ENCODE data around the gene STRN.

The STRN gene

GRCh38 chr2:36801088-36801487, 165.2 kb downstream of the STRN start:
- Histone ChIP-seq H3K4me3 (ENCODE audit: low read depth, low read length, poor library complexity, severe bottlenecking) (no peak overlapping the region), H3K9me3 (ENCODE audit: low read length) (no peaks in the 10 kb centered on the region), H3K4me1 (ENCODE audit: insufficient read depth, low read length, severe bottlenecking) (no peaks in the 10 kb centered on the region), H3K36me3 (ENCODE audit: insufficient read depth, low read length) (no peaks in the 10 kb centered on the region), H3K27ac (ENCODE audit: low read depth, low read length, poor library complexity, severe bottlenecking) (no peak overlapping the region), H2AFZ (ENCODE audit: low read length) (no peak overlapping the region), H3F3A (ENCODE audit: insufficient read depth, low read length) (no peaks in the 10 kb centered on the region), H3K9me2 (ENCODE audit: low read depth, low read length) (no peaks in the 10 kb centered on the region), H4K20me1 (ENCODE audit: insufficient read depth, low read length) (no peaks in the 10 kb centered on the region), H3K4me2 (ENCODE audit: low read length) (no peak overlapping the region), H3K27me3 (ENCODE audit: insufficient read depth, low read length) (no peaks in the 10 kb centered on the region), H3K79me2 (ENCODE audit: insufficient read depth, low read length) (no peaks in the 10 kb centered on the region), H3K9ac (ENCODE audit: low read length) (no peak overlapping the region)
- TF ChIP-seq EZH2 (IDR thresholded peaks at IDR 0.05; ENCODE audit: borderline replicate concordance, low read length) = no peak
- no peak for TF ChIP-seq CTCF (IDR thresholded peaks at IDR 0.05; ENCODE audit: low read length)

GRCh38 chr2:36800381-36800780, 166.0 kb downstream of the STRN start:
- Histone ChIP-seq H3K4me1 (ENCODE audit: insufficient read depth, low read length, severe bottlenecking) (no peaks in the 10 kb centered on the region), H3K36me3 (ENCODE audit: insufficient read depth, low read length) (no peaks in the 10 kb centered on the region)
- TF ChIP-seq EZH2 (IDR thresholded peaks at IDR 0.05; ENCODE audit: borderline replicate concordance, low read length) (no peak), CTCF (IDR thresholded peaks at IDR 0.05; ENCODE audit: low read length) (no peak)

GRCh38 chr2:36798724-36799123, 167.6 kb downstream of the STRN start:
- Histone ChIP-seq H3K27me3 (ENCODE audit: insufficient read depth, low read length) (no peaks in the 10 kb centered on the region), H3K9me3 (ENCODE audit: low read length) (no peaks in the 10 kb centered on the region), H3K79me2 (ENCODE audit: insufficient read depth, low read length) (no peaks in the 10 kb centered on the region), H3K4me2 (ENCODE audit: low read length) (no peak overlapping the region), H3K4me3 (ENCODE audit: low read depth, low read length, poor library complexity, severe bottlenecking) (no peak overlapping the region), H3K27ac (ENCODE audit: low read depth, low read length, poor library complexity, severe bottlenecking) (no peak overlapping the region), H4K20me1 (ENCODE audit: insufficient read depth, low read length) (no peaks in the 10 kb centered on the region), H3F3A (ENCODE audit: insufficient read depth, low read length) (no peaks in the 10 kb centered on the region), H3K36me3 (ENCODE audit: insufficient read depth, low read length) (no peaks in the 10 kb centered on the region), H3K9me2 (ENCODE audit: low read depth, low read length) (no peaks in the 10 kb centered on the region), H2AFZ (ENCODE audit: low read length) (no peak overlapping the region), H3K9ac (ENCODE audit: low read length) (no peak overlapping the region), H3K4me1 (ENCODE audit: insufficient read depth, low read length, severe bottlenecking) (no peaks in the 10 kb centered on the region)
- TF ChIP-seq EZH2 (IDR thresholded peaks at IDR 0.05; ENCODE audit: borderline replicate concordance, low read length) (no peak), CTCF (IDR thresholded peaks at IDR 0.05; ENCODE audit: low read length) (no peak)

More at GRCh38 chr2:36800381-36800780, 166.0 kb downstream of the STRN start:
- Histone ChIP-seq H4K20me1 (ENCODE audit: insufficient read depth, low read length) (no peaks in the 10 kb centered on the region), H3K4me2 (ENCODE audit: low read length) (no peak overlapping the region), H3F3A (ENCODE audit: insufficient read depth, low read length) (no peaks in the 10 kb centered on the region), H3K9me2 (ENCODE audit: low read depth, low read length) (no peaks in the 10 kb centered on the region), H3K4me3 (ENCODE audit: low read depth, low read length, poor library complexity, severe bottlenecking) (no peak overlapping the region), H3K9ac (ENCODE audit: low read length) (no peak overlapping the region), H3K27ac (ENCODE audit: low read depth, low read length, poor library complexity, severe bottlenecking) (no peak overlapping the region), H3K9me3 (ENCODE audit: low read length) (no peaks in the 10 kb centered on the region), H2AFZ (ENCODE audit: low read length) (no peak overlapping the region), H3K79me2 (ENCODE audit: insufficient read depth, low read length) (no peaks in the 10 kb centered on the region), H3K27me3 (ENCODE audit: insufficient read depth, low read length) (no peaks in the 10 kb centered on the region)
